Ovary (tissue), 3 donors: ENCODE data around the gene GDI2.

Source experiments
- EP300 ChIP-seq: sonication (generic); formaldehyde crosslinking; IDR thresholded peaks from one replicate; pipeline ENCODE4 v1.6.1; 2017; ENCODE audit warnings: antibody characterized with exemption
- POLR2A ChIP-seq: fragments of 450-650 bp; IDR thresholded peaks from one replicate; pipeline ENCODE4 v1.6.1; 2017; ENCODE audit warnings: antibody characterized with exemption, mild to moderate bottlenecking, moderate library complexity
- TF ChIP-seq, protein P1 (sequence below), 3 donors: fragments of 450-650 bp in 2 of 3; fragments of 200-600 bp in 1 of 3; IDR thresholded peaks; one replicate each; pipeline versions ENCODE4 v1.5.1 to v1.8.0; 2016 to 2022; ENCODE audit warnings: antibody characterized with exemption in 3 of 3, mild to moderate bottlenecking in 1 of 3
- donor health status: DM: no; HTN: no; CAD: no.

- TF ChIP-seq POLR2A (no peak), EP300 (no peak)
- TF ChIP-seq, protein P1, sequence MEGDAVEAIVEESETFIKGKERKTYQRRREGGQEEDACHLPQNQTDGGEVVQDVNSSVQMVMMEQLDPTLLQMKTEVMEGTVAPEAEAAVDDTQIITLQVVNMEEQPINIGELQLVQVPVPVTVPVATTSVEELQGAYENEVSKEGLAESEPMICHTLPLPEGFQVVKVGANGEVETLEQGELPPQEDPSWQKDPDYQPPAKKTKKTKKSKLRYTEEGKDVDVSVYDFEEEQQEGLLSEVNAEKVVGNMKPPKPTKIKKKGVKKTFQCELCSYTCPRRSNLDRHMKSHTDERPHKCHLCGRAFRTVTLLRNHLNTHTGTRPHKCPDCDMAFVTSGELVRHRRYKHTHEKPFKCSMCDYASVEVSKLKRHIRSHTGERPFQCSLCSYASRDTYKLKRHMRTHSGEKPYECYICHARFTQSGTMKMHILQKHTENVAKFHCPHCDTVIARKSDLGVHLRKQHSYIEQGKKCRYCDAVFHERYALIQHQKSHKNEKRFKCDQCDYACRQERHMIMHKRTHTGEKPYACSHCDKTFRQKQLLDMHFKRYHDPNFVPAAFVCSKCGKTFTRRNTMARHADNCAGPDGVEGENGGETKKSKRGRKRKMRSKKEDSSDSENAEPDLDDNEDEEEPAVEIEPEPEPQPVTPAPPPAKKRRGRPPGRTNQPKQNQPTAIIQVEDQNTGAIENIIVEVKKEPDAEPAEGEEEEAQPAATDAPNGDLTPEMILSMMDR (IDR thresholded peaks at IDR 0.05), result no peak
These were observed 17.6 kb upstream of the GDI2 start for GRCh38 chr10:5830629-5831445.
